ENCODE results near the gene CAPN5. TPM values are rescaled to one million over a fixed set of nuclear protein-coding genes. Genes with fewer than 3 reads are reported as not detected.

CAPN5 gene
- total and polyA plus RNA-seq, 2 donors (not counting 1 experiment from before 2014, with no cell fraction given), result 17.5 to 20.4 TPM

DNA sequence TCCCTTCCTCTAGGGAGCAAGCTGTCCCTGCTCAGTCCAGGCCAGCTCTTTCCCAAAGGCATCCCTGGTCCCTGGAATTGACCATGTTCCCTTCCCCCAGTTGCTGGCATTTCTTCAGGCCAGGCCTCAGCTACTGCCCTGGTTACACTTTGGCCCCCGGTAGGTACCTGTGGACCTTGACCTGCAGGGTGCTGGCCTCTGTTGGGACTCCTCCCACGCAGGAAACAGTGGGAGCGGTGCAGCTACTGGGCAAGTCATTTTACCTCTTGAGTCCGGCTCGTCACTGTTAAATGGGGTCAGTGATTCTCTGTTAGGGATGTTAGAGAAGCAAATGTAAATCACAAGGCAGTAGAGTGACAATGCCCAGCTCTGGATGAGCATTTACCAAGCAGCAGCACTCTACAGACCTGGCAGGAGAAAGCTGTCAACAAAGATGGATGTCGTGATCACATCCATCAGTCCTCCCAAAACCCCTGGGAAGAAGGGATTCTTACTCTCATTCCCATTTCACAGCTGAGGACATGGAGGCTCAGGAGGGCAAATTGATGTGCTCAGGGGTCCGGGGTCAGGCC lies 78.2 kb downstream of the CAPN5 start:
- H3K9ac ChIP-seq (ENCODE audit: insufficient read depth, low read length), result no peak overlapping the region
- H3K9me3 ChIP-seq (ENCODE audit: control insufficient read depth, insufficient read depth, low read depth, low read length), result no peaks in the 10 kb centered on the region
- H4K20me1 ChIP-seq (ENCODE audit: control insufficient read depth, extremely low read depth, insufficient read depth, low read length), result no peaks in the 10 kb centered on the region
- no peaks in the 10 kb centered on the region for H3K27me3 ChIP-seq (ENCODE audit: control insufficient read depth, insufficient read depth, low read length)
- H3K4me3 ChIP-seq (replicated peaks in 1 of 4; ENCODE audit: control extremely low read depth in 1 of 4, insufficient read depth in 1 of 4, low read depth in 3 of 4, low read length in 4 of 4), result no peak overlapping the region
- H3K4me2 ChIP-seq (ENCODE audit: extremely low read depth, insufficient read depth, low read length), result no peak overlapping the region
- H3K4me1 ChIP-seq (ENCODE audit: control insufficient read depth, extremely low read depth, insufficient read depth, low read length), result peaks cover 2% of the 10 kb centered on the region
- H3K36me3 ChIP-seq (ENCODE audit: control insufficient read depth, insufficient read depth, low read length), result no peaks in the 10 kb centered on the region
- TF ChIP-seq EZH2 (IDR thresholded peaks at IDR 0.05; ENCODE audit: low read length, missing control alignments), result no peak
- TF ChIP-seq, protein P1, sequence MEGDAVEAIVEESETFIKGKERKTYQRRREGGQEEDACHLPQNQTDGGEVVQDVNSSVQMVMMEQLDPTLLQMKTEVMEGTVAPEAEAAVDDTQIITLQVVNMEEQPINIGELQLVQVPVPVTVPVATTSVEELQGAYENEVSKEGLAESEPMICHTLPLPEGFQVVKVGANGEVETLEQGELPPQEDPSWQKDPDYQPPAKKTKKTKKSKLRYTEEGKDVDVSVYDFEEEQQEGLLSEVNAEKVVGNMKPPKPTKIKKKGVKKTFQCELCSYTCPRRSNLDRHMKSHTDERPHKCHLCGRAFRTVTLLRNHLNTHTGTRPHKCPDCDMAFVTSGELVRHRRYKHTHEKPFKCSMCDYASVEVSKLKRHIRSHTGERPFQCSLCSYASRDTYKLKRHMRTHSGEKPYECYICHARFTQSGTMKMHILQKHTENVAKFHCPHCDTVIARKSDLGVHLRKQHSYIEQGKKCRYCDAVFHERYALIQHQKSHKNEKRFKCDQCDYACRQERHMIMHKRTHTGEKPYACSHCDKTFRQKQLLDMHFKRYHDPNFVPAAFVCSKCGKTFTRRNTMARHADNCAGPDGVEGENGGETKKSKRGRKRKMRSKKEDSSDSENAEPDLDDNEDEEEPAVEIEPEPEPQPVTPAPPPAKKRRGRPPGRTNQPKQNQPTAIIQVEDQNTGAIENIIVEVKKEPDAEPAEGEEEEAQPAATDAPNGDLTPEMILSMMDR (conservative IDR thresholded peaks at IDR 0.05 in 1 of 2, IDR thresholded peaks at IDR 0.05 in 1 of 2; ENCODE audit: low read depth in 1 of 2, low read length in 2 of 2), result no peak
- H2AFZ ChIP-seq (ENCODE audit: low read length), result no peak overlapping the region
- H3K27ac ChIP-seq (ENCODE audit: insufficient read depth, low read length), result no peak overlapping the region
- no peak for DNase-seq (ENCODE audit: low read depth in 2 of 2)
- H3K79me2 ChIP-seq (ENCODE audit: control insufficient read depth, insufficient read depth, low read length), result no peaks in the 10 kb centered on the region

DNA sequence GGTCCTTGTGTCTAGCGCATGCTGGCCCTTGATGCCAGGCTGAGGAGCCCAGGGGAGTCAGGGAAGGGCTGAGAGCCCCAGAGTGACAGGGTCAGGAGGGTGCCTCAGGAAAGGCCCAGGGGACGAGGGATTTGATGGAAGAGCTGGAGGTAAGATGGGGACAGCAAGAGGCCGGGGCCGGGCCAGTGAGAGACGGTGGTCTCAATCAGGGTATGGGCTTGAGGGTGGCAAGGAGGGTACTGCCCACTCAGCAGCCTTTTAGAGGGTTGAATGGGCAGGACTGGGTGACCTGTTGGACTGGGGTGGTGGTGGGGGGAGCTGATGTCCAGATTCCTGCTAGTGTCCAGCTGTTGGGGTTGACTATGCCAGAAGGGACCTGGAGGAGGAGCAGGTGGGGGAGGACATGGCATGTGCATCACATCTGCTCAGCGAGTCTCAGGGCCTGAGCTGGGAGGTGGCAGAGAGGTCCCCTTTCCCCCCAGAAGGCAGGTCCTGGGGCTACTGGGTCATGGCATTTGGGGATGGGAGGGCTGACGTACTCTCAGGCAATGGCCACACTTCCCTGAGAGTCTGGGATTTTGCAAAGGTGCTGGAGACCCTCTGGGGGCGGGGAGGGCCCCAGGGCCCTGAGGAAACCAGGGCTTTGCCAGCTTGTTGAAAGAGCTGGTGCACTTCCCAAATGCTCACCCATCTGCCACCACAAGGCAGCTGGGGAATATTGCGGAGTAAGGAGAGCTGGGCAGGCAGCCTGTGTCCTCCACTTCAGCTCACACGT lies 79.7 kb downstream of the CAPN5 start:
- Histone ChIP-seq H3K36me3 (ENCODE audit: control insufficient read depth, insufficient read depth, low read length) (no peaks in the 10 kb centered on the region), H3K4me3 (replicated peaks in 1 of 4; ENCODE audit: control extremely low read depth in 1 of 4, insufficient read depth in 1 of 4, low read depth in 3 of 4, low read length in 4 of 4) (no peak overlapping the region), H3K27ac (ENCODE audit: insufficient read depth, low read length) (no peak overlapping the region), H3K9ac (ENCODE audit: insufficient read depth, low read length) (no peak overlapping the region), H3K27me3 (ENCODE audit: control insufficient read depth, insufficient read depth, low read length) (no peaks in the 10 kb centered on the region), H3K4me2 (ENCODE audit: extremely low read depth, insufficient read depth, low read length) (no peak overlapping the region), H2AFZ (ENCODE audit: low read length) (no peak overlapping the region), H3K9me3 (ENCODE audit: control insufficient read depth, insufficient read depth, low read depth, low read length) (no peaks in the 10 kb centered on the region), H3K79me2 (ENCODE audit: control insufficient read depth, insufficient read depth, low read length) (no peaks in the 10 kb centered on the region), H3K4me1 (ENCODE audit: control insufficient read depth, extremely low read depth, insufficient read depth, low read length) (no peaks in the 10 kb centered on the region), H4K20me1 (ENCODE audit: control insufficient read depth, extremely low read depth, insufficient read depth, low read length) (no peaks in the 10 kb centered on the region)
- no peak for DNase-seq (ENCODE audit: low read depth in 2 of 2)
- TF ChIP-seq, protein P1 (conservative IDR thresholded peaks at IDR 0.05 in 1 of 2, IDR thresholded peaks at IDR 0.05 in 1 of 2; ENCODE audit: low read depth in 1 of 2, low read length in 2 of 2), result no peak
- no peak for TF ChIP-seq EZH2 (IDR thresholded peaks at IDR 0.05; ENCODE audit: low read length, missing control alignments)

DNA sequence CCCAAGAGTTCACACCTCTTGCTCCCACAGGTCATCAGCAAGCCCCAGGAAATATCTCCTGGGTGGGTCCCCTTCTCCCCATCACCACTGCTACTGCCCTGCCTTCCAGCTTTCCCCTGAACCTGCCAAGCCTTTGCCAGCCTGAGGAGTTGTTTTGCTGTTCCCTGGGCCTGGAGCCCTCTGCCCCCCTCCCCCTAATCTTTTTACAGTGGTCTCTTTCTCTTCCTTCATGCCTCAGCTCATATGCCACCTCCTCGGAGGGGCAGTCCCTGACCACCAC lies 80.2 kb downstream of the CAPN5 start:
- no peaks in the 10 kb centered on the region for H3K79me2 ChIP-seq (ENCODE audit: control insufficient read depth, insufficient read depth, low read length)
- no peaks in the 10 kb centered on the region for H4K20me1 ChIP-seq (ENCODE audit: control insufficient read depth, extremely low read depth, insufficient read depth, low read length)
- H3K9ac ChIP-seq (ENCODE audit: insufficient read depth, low read length), result no peak overlapping the region
- H3K27me3 ChIP-seq (ENCODE audit: control insufficient read depth, insufficient read depth, low read length), result no peaks in the 10 kb centered on the region
- DNase-seq (ENCODE audit: low read depth in 2 of 2), result no peak
- H3K4me1 ChIP-seq (ENCODE audit: control insufficient read depth, extremely low read depth, insufficient read depth, low read length), result no peaks in the 10 kb centered on the region
- no peak for TF ChIP-seq EZH2 (IDR thresholded peaks at IDR 0.05; ENCODE audit: low read length, missing control alignments)
- TF ChIP-seq, protein P1 (conservative IDR thresholded peaks at IDR 0.05 in 1 of 2, IDR thresholded peaks at IDR 0.05 in 1 of 2; ENCODE audit: low read depth in 1 of 2, low read length in 2 of 2), result no peak
- no peak overlapping the region for H3K27ac ChIP-seq (ENCODE audit: insufficient read depth, low read length)
- H3K4me2 ChIP-seq (ENCODE audit: extremely low read depth, insufficient read depth, low read length), result no peak overlapping the region
- no peak overlapping the region for H3K4me3 ChIP-seq (replicated peaks in 1 of 4; ENCODE audit: control extremely low read depth in 1 of 4, insufficient read depth in 1 of 4, low read depth in 3 of 4, low read length in 4 of 4)
- no peaks in the 10 kb centered on the region for H3K36me3 ChIP-seq (ENCODE audit: control insufficient read depth, insufficient read depth, low read length)
- no peak overlapping the region for H2AFZ ChIP-seq (ENCODE audit: low read length)
- no peaks in the 10 kb centered on the region for H3K9me3 ChIP-seq (ENCODE audit: control insufficient read depth, insufficient read depth, low read depth, low read length)

Measured in fibroblast of lung (primary cell).